PC-9 (cell line): ENCODE results near the gene APEH. TPM values are rescaled to one million over a fixed set of nuclear protein-coding genes. Genes with fewer than 3 reads are reported as not detected.

Experiments used
- BruUV-seq: library from RNA; stranded (reverse); fragments of 400-500 nt; replicated peaks from 2 replicates; lab custom pipeline; 2021; lab: Mats Ljungman, UMichigan
- CTCF ChIA-PET: fragments of 300-600 bp; sonication (Branson Sonifier 250); formaldehyde crosslinking; loops from one replicate; lab custom pipeline; 2022; ENCODE audit warnings: antibody characterized with exemption; lab: Charles Lee
- POLR2A ChIA-PET: fragments of 300-600 bp; sonication (Branson Sonifier 250); formaldehyde crosslinking; loops from one replicate; lab custom pipeline; 2022; ENCODE audit warnings: antibody characterized with exemption; ENCODE audit not compliant: unreplicated experiment; lab: Charles Lee
- DNase-seq, 2 experiments: peaks; one replicate each; pipeline versions ENCODE4 v3.0.0 to v3.0.0-alpha.2; 2015 to 2022; ENCODE audit warnings: mixed read lengths in 1 of 2
- H2AFZ ChIP-seq: fragments of 200-600 bp; sonication (generic); 2 replicates; pipeline ENCODE4 v1.8.1; 2017; ENCODE audit warnings: antibody characterized with exemption
- H3F3A ChIP-seq: fragments of 200-600 bp; sonication (generic); 2 replicates; pipeline ENCODE4 v1.8.1; 2017; ENCODE audit warnings: antibody characterized with exemption, mild to moderate bottlenecking, low read depth; ENCODE audit not compliant: insufficient read depth
- H3K27ac ChIP-seq: fragments of 200-600 bp; sonication (generic); 2 replicates; pipeline ENCODE4 v1.6.1; 2016; ENCODE audit warnings: mixed run types
- H3K27me3 ChIP-seq: fragments of 200-600 bp; sonication (generic); 2 replicates; pipeline ENCODE4 v1.6.1; 2016; ENCODE audit warnings: low read depth, mixed run types; ENCODE audit not compliant: insufficient read depth
- H3K36me3 ChIP-seq: fragments of 200-600 bp; sonication (generic); 2 replicates; pipeline ENCODE4 v1.6.1; 2016; ENCODE audit warnings: low read depth, mixed run types
- H3K4me1 ChIP-seq: fragments of 200-600 bp; sonication (generic); replicated peaks from 2 replicates; pipeline ENCODE4 v1.6.1; 2016; ENCODE audit warnings: mixed run types; ENCODE audit not compliant: insufficient read depth
- H3K4me2 ChIP-seq: fragments of 200-600 bp; sonication (generic); 2 replicates; pipeline ENCODE4 v1.6.1; 2017; ENCODE audit warnings: mixed run types
- H3K4me3 ChIP-seq: fragments of 200-600 bp; sonication (generic); 2 replicates; pipeline ENCODE4 v1.6.1; 2016; ENCODE audit warnings: mixed run types
- H3K79me2 ChIP-seq: fragments of 200-600 bp; sonication (generic); 2 replicates; pipeline ENCODE4 v1.6.1; 2017; ENCODE audit warnings: low read depth, mixed run types
- H3K9me2 ChIP-seq: fragments of 200-600 bp; sonication (generic); 2 replicates; pipeline ENCODE4 v1.8.1; 2017; ENCODE audit warnings: mild to moderate bottlenecking; ENCODE audit not compliant: insufficient read depth
- H3K9me3 ChIP-seq: fragments of 200-600 bp; sonication (generic); 2 replicates; pipeline ENCODE4 v1.8.1; 2016; ENCODE audit warnings: low read depth; ENCODE audit not compliant: insufficient read depth
- H4K20me1 ChIP-seq: fragments of 200-600 bp; sonication (generic); 2 replicates; pipeline ENCODE4 v1.8.1; 2017; ENCODE audit not compliant: insufficient read depth
- CTCF ChIP-seq: fragments of 200-600 bp; sonication (generic); conservative IDR thresholded peaks from 2 replicates; pipeline ENCODE4 v1.6.1; 2017; ENCODE audit warnings: mixed run types, antibody characterized with exemption, mild to moderate bottlenecking, moderate library complexity
- EZH2 ChIP-seq: fragments of 200-600 bp; sonication (generic); IDR thresholded peaks from 2 replicates; pipeline ENCODE4 v1.8.0; 2017; ENCODE audit warnings: antibody characterized with exemption, low read depth
- intact Hi-C: fragments of 100-400 bp; cut with micrococcal nuclease; formaldehyde crosslinking; loops from one replicate; pipeline ENCODE4 v1.10.0; 2022; ENCODE audit not compliant: unreplicated experiment
- total RNA-seq: library from RNA; stranded (reverse); gene quantifications from 2 replicates; pipeline ENCODE4 v1.2.3, GENCODE V29; 2021

APEH gene
- total RNA-seq, 1 experiment from 2014 or later, result 131 TPM

DNA sequence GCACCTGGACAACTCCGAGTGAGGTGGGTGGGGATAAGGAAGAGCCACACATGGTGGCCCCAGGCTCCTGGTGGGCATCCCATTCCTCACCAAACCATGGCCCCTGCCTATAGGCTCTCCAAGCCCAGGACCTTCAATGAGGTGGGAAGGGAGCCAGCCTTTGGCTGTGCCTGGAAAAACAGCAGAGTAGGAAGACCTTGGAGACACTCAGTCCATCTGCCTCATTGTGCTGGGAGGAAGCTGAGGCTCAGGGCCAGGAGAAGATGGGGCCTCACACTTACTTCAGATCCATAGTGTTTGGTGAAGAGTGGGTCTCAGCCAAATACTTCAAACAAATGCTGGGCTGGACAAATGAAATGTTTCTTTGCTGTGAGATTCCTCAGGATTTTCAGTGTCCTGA lies 47.4 kb upstream of the APEH start:
- Histone ChIP-seq H3K27ac (no peak overlapping the region), H3F3A (no peaks in the 10 kb centered on the region), H2AFZ (no peak overlapping the region), H3K4me2 (no peak overlapping the region), H4K20me1 (no peaks in the 10 kb centered on the region), H3K4me3 (no peak overlapping the region), H3K79me2 (no peaks in the 10 kb centered on the region), H3K27me3 (no peaks in the 10 kb centered on the region), H3K4me1 (0 out of 2 replicates have a peak, but pooled peaks cover 4% of the 10 kb centered on the region), H3K9me3 (no peaks in the 10 kb centered on the region), H3K36me3 (no peaks in the 10 kb centered on the region), H3K9me2 (no peaks in the 10 kb centered on the region)
- intact Hi-C loops, result no loop called here
- no peak for TF ChIP-seq CTCF
- TF ChIP-seq EZH2, result no peak
- no TSS peak for BruUV-seq
- CTCF ChIA-PET, result no interaction called here
- DNase-seq, result no peak
- POLR2A ChIA-PET, result no interaction called here

DNA sequence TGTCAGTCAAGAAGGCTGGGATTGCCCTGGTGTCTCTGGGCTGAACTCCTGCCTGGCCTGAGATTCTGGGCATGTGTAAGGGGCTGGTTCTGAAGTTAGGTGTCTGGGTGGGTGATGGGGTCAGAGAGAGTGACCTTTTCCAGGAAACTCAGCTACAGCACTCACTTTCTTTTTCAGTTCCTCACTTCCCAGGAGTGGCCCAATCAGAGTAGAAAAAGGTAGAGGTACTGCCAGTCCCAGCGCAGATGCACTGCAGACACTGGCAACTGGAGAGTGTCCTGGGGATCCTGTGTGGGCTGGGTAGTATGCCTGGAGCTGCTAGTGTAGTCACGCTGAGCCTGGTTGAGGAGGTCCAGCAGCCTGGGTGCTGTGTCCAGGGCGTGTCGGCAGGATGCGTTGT lies 46.5 kb upstream of the APEH start:
- Histone ChIP-seq H3K4me1 (0 out of 2 replicates have a peak, but pooled peaks cover 4% of the 10 kb centered on the region), H3F3A (no peaks in the 10 kb centered on the region), H3K27me3 (no peaks in the 10 kb centered on the region), H3K9me3 (no peaks in the 10 kb centered on the region), H3K36me3 (no peaks in the 10 kb centered on the region), H3K27ac (no peak overlapping the region), H3K79me2 (no peaks in the 10 kb centered on the region), H2AFZ (no peak overlapping the region), H3K4me3 (no peak overlapping the region), H3K4me2 (no peak overlapping the region), H3K9me2 (no peaks in the 10 kb centered on the region), H4K20me1 (no peaks in the 10 kb centered on the region)
- TF ChIP-seq CTCF (no peak), EZH2 (no peak)
- BruUV-seq, result no TSS peak
- ChIA-PET POLR2A (interaction anchor here (0.5 kb wide), 1 partner anchor 712 kb away, joined by 3 read pairs; no protein-coding TSS in a partner anchor), CTCF (no interaction called here)
- intact Hi-C loops, result no loop called here
- no peak for DNase-seq

GRCh38 chr3:49628249-49628648 lies 45.9 kb upstream of the APEH start:
- H3K9me3 ChIP-seq, result no peaks in the 10 kb centered on the region
- no peaks in the 10 kb centered on the region for H3F3A ChIP-seq
- no peak overlapping the region for H3K4me2 ChIP-seq
- DNase-seq, result no peak
- H3K27me3 ChIP-seq, result no peaks in the 10 kb centered on the region
- ChIA-PET CTCF (no interaction called here), POLR2A (interaction anchor here (0.5 kb wide), 1 partner anchor 713 kb away, joined by 3 read pairs; no protein-coding TSS in a partner anchor)
- no peaks in the 10 kb centered on the region for H4K20me1 ChIP-seq
- H3K4me3 ChIP-seq, result no peak overlapping the region
- BruUV-seq, result no TSS peak
- H3K36me3 ChIP-seq, result no peaks in the 10 kb centered on the region
- no peak overlapping the region for H2AFZ ChIP-seq
- H3K4me1 ChIP-seq, result 0 out of 2 replicates have a peak, but pooled peaks cover 4% of the 10 kb centered on the region
- intact Hi-C loops, result no loop called here
- no peaks in the 10 kb centered on the region for H3K9me2 ChIP-seq
- H3K27ac ChIP-seq, result no peak overlapping the region
- TF ChIP-seq CTCF, result no peak
- no peak for TF ChIP-seq EZH2
- H3K79me2 ChIP-seq, result no peaks in the 10 kb centered on the region
